ENCODE data around the gene ADM2. TPM values are rescaled to one million over a fixed set of nuclear protein-coding genes. Genes with fewer than 3 reads are reported as not detected.

The ADM2 gene
- total RNA-seq, 1 experiment from 2014 or later: 4.2 TPM

Other genes with a start within 250 kb of the ADM2 start
- gene TUBGCP6, start 236.5 kb upstream of the ADM2 start, total RNA-seq (2014; rRNA removed; shearing (Covaris generic)): 30.8 and 32.2 TPM in 2 replicates
- 62.6 and 63.3 TPM in 2 replicates for gene HDAC10, start 230.3 kb upstream of the ADM2 start, total RNA-seq (2014; rRNA removed; shearing (Covaris generic))
- 6.6 and 6.7 TPM in 2 replicates for gene MAPK12, start 219.9 kb upstream of the ADM2 start, total RNA-seq (2014; rRNA removed; shearing (Covaris generic))
- gene MAPK11, start 211.2 kb upstream of the ADM2 start, total RNA-seq (2014; rRNA removed; shearing (Covaris generic)): 1.6 and 2.2 TPM in 2 replicates
- gene PLXNB2, start 173.9 kb upstream of the ADM2 start, total RNA-seq (2014; rRNA removed; shearing (Covaris generic)): 247 and 252 TPM in 2 replicates
- gene DENND6B, start 154.5 kb upstream of the ADM2 start, total RNA-seq (2014; rRNA removed; shearing (Covaris generic)): 4.5 and 5.2 TPM in 2 replicates
- gene PPP6R2, start 138.2 kb upstream of the ADM2 start, total RNA-seq (2014; rRNA removed; shearing (Covaris generic)): 54.1 and 56.7 TPM in 2 replicates
- 85.0 and 102 TPM in 2 replicates for gene SBF1, start 6.5 kb upstream of the ADM2 start, total RNA-seq (2014; rRNA removed; shearing (Covaris generic))
- not detected in 2 replicates for gene MIOX, start 5.3 kb downstream of the ADM2 start, total RNA-seq (2014; rRNA removed; shearing (Covaris generic))
- gene LMF2, start 26.2 kb downstream of the ADM2 start, total RNA-seq (2014; rRNA removed; shearing (Covaris generic)): 52.8 and 53.2 TPM in 2 replicates
- gene NCAPH2, start 26.7 kb downstream of the ADM2 start, total RNA-seq (2014; rRNA removed; shearing (Covaris generic)): 87.9 and 88.8 TPM in 2 replicates
- gene SCO2, start 44.1 kb downstream of the ADM2 start, total RNA-seq (2014; rRNA removed; shearing (Covaris generic)): 5.0 and 5.5 TPM in 2 replicates
- gene TYMP, start 48.5 kb downstream of the ADM2 start, total RNA-seq (2014; rRNA removed; shearing (Covaris generic)): 6.9 and 7.4 TPM in 2 replicates
- gene KLHDC7B, start 64.4 kb downstream of the ADM2 start, total RNA-seq (2014; rRNA removed; shearing (Covaris generic)): not detected in 2 replicates
- gene SYCE3, start 81.4 kb downstream of the ADM2 start, total RNA-seq (2014; rRNA removed; shearing (Covaris generic)): not detected in 2 replicates
- 1.5 and 2.5 TPM in 2 replicates for gene CPT1B, start 96.9 kb downstream of the ADM2 start, total RNA-seq (2014; rRNA removed; shearing (Covaris generic))
- 21.5 and 26.2 TPM in 2 replicates for gene CHKB, start 101.3 kb downstream of the ADM2 start, total RNA-seq (2014; rRNA removed; shearing (Covaris generic))
- not detected in 2 replicates for gene MAPK8IP2, start 119.2 kb downstream of the ADM2 start, total RNA-seq (2014; rRNA removed; shearing (Covaris generic))
- 11.4 and 16.6 TPM in 2 replicates for gene ARSA, start 146.6 kb downstream of the ADM2 start, total RNA-seq (2014; rRNA removed; shearing (Covaris generic))
- not detected in 2 replicates for gene SHANK3, start 191.3 kb downstream of the ADM2 start, total RNA-seq (2014; rRNA removed; shearing (Covaris generic))

All from HT-29 (cell line).